GM11168 (cell line): ENCODE data around the gene ELMOD1.

Source experiments
- in situ Hi-C: fragments of 300-500 bp; cut with MboI; formaldehyde crosslinking; loops from one replicate; pipeline ENCODE4 v1.12.0; 2022; ENCODE audit warnings: low sequenced_read_pairs; ENCODE audit not compliant: unreplicated experiment

The ELMOD1 gene

GRCh38 chr11:107707807-107708206, 116.9 kb downstream of the ELMOD1 start:
- in situ Hi-C loops, result no loop called here

- in situ Hi-C loops, result no loop called here
Observed at GRCh38 chr11:107708792-107709191, 117.8 kb downstream of the ELMOD1 start.

GRCh38 chr11:107710301-107710700, 119.4 kb downstream of the ELMOD1 start:
- in situ Hi-C loops, result no loop called here

GRCh38 chr11:107711861-107712755, 121.2 kb downstream of the ELMOD1 start, which contains the start of gene SLN:
Gene SLN, minus strand, starts transcription at chr11:107712056.
- in situ Hi-C loops, result no loop called here

GRCh38 chr11:107713009-107713408, 122.1 kb downstream of the ELMOD1 start:
- in situ Hi-C loops, result no loop called here
